K562 (cell line): ENCODE data around the gene SERTAD4.
"Not testable (repeated sequence)": the region's sequence is repeated elsewhere in the genome, so short reads cannot be mapped to it uniquely, and the experiment has no call there.

Source experiments
- FOXA3 ChIP-seq, 2 experiments: fragments of 450-650 bp in 1 of 2; sonication (generic) in 1 of 2; formaldehyde crosslinking; IDR thresholded peaks in 1 of 2; conservative IDR thresholded peaks in 1 of 2; 2 replicates each; pipeline versions ENCODE4 v1.4.0 to v1.8.0; 2020 to 2022; ENCODE audit warnings: mild to moderate bottlenecking in 2 of 2, missing genetic modification reagents in 1 of 2
- HNRNPH1 ChIP-seq: fragments of 200-400 bp; formaldehyde crosslinking; optimal IDR thresholded peaks from 2 replicates; pipeline ENCODE3; 2017; ENCODE audit warnings: low read depth, mild to moderate bottlenecking, low read length, moderate library complexity
- HNRNPL ChIP-seq: fragments of 200-400 bp; formaldehyde crosslinking; IDR thresholded peaks from 2 replicates; pipeline ENCODE4 v1.6.1; 2017; ENCODE audit warnings: low read depth, mild to moderate bottlenecking, low read length
- JUND ChIP-seq, 2 experiments: IDR thresholded peaks; 2 replicates in 1 of 2; 3 replicates in 1 of 2; pipeline ENCODE4 v1.6.1; 2011; ENCODE audit warnings: borderline replicate concordance in 2 of 2, low read depth in 2 of 2, low read length in 2 of 2, improper control_type of control experiment in 1 of 2, missing biosample characterization in 1 of 2, missing genetic modification characterization in 1 of 2, missing genetic modification reagents in 1 of 2
- MECOM ChIP-seq: fragments of 250-450 bp; sonication (Bioruptor Pico); IDR thresholded peaks from 2 replicates; pipeline ENCODE4 v1.8.0; 2022; ENCODE audit warnings: inconsistent platforms
- NFYB ChIP-seq: IDR thresholded peaks from 2 replicates; pipeline ENCODE4 v1.6.1; 2011; ENCODE audit warnings: mild to moderate bottlenecking, moderate library complexity; ENCODE audit not compliant: insufficient read length; ENCODE audit errors: extremely low read depth
- RCOR1 ChIP-seq, 2 experiments: IDR thresholded peaks; 2 replicates each; pipeline ENCODE4 v1.6.1; 2012; ENCODE audit warnings: low read depth in 2 of 2, low read length in 2 of 2, borderline replicate concordance in 1 of 2, improper control_type of control experiment in 1 of 2
- SP2 ChIP-seq: IDR thresholded peaks from 2 replicates; pipeline ENCODE4 v1.6.1; 2011; ENCODE audit warnings: mild to moderate bottlenecking, low read depth, low read length, moderate library complexity; ENCODE audit not compliant: poor library complexity, severe bottlenecking; ENCODE audit errors: extremely low read depth
- SRSF1 ChIP-seq: fragments of 200-400 bp; formaldehyde crosslinking; IDR thresholded peaks from 2 replicates; pipeline ENCODE4 v1.6.1; 2017; ENCODE audit warnings: mild to moderate bottlenecking, low read depth, low read length, moderate library complexity
- STAT6 ChIP-seq: sonication (generic); formaldehyde crosslinking; IDR thresholded peaks from 2 replicates; pipeline ENCODE4 v1.8.1; 2023; ENCODE audit warnings: mild to moderate bottlenecking, missing genetic modification reagents
- ZFP30 ChIP-seq: fragments of 250-450 bp; sonication (Bioruptor Pico); IDR thresholded peaks from 2 replicates; pipeline ENCODE4 v1.8.0; 2022; ENCODE audit warnings: moderate library complexity, mild to moderate bottlenecking, inconsistent platforms, borderline replicate concordance
- ZNF274 ChIP-seq: IDR thresholded peaks from 2 replicates; pipeline ENCODE4 v1.6.1; 2011; ENCODE audit warnings: low read depth, mild to moderate bottlenecking, low read length, moderate library complexity, borderline replicate concordance
- ZNF436 ChIP-seq: fragments of 250-450, 450-650 bp; sonication (Bioruptor Pico); formaldehyde crosslinking; IDR thresholded peaks from 2 replicates; pipeline ENCODE4 v1.7.0; 2020; ENCODE audit warnings: mild to moderate bottlenecking

- not testable (repeated sequence) for TF ChIP-seq HNRNPH1; FOXA3 (CRISPR knock-in tag; conservative IDR thresholded peaks at IDR 0.05 in 1 of 2, IDR thresholded peaks at IDR 0.05 in 1 of 2); MECOM (CRISPR knock-in tag); SRSF1; NFYB; RCOR1 (IDR thresholded peaks at IDR 0.05; ENCODE audit: borderline replicate concordance in 1 of 2, low read depth in 2 of 2, low read length in 2 of 2); ZNF274; ZNF436 (CRISPR knock-in tag); JUND (IDR thresholded peaks at IDR 0.05; ENCODE audit: borderline replicate concordance, low read depth, low read length); JUND (tag; IDR thresholded peaks at IDR 0.05; ENCODE audit: borderline replicate concordance, low read depth, low read length); HNRNPL; STAT6 (CRISPR knock-in tag); SP2; ZFP30 (CRISPR knock-in tag)
Measured at GRCh38 chr1:210265392-210265955, 32.9 kb downstream of the SERTAD4 start.
